GM19467 (cell line): ENCODE measurements around the gene LRRC37A.
"Not testable (repeated sequence)": the region's sequence is repeated elsewhere in the genome, so short reads cannot be mapped to it uniquely, and the experiment has no call there.

Experiments
- ATAC-seq: cut with Tn5 transposase; IDR thresholded peaks from one replicate; pipeline ENCODE4 v1.9.1; 2021; ENCODE audit warnings: mild to moderate bottlenecking, moderate library complexity; ENCODE audit not compliant: unreplicated experiment

LRRC37A gene

GRCh38 chr17:46294831-46295230 is at the start of gene LRRC37A:
Gene LRRC37A, plus strand, starts transcription at chr17:46295131. Its CDS starts 3 bp downstream, at chr17:46295134.
- not testable (repeated sequence) for ATAC-seq

- ATAC-seq: not testable (repeated sequence)
Measured at GRCh38 chr17:46249153-46249552, 45.8 kb upstream of the LRRC37A start.

GRCh38 chr17:46252804-46253203 is 42.1 kb upstream of the LRRC37A start:
- ATAC-seq: not testable (repeated sequence)

- not testable (repeated sequence) for ATAC-seq
Measured at GRCh38 chr17:46253722-46254121, 41.2 kb upstream of the LRRC37A start.

GRCh38 chr17:46254215-46254614 is 40.7 kb upstream of the LRRC37A start:
- not testable (repeated sequence) for ATAC-seq

GRCh38 chr17:46256369-46256768 is 38.6 kb upstream of the LRRC37A start:
- not testable (repeated sequence) for ATAC-seq

- not testable (repeated sequence) for ATAC-seq
Measured at GRCh38 chr17:46259845-46260661, 34.9 kb upstream of the LRRC37A start.

GRCh38 chr17:46262271-46262670 is 32.7 kb upstream of the LRRC37A start:
- ATAC-seq: no peak

GRCh38 chr17:46264456-46265198 is 30.3 kb upstream of the LRRC37A start:
- ATAC-seq: no peak

GRCh38 chr17:46266063-46266655 is 28.8 kb upstream of the LRRC37A start:
- peak; percentile 14 for ATAC-seq

- peak; percentile 66 for ATAC-seq
Measured at GRCh38 chr17:46266656-46267544, 28.0 kb upstream of the LRRC37A start.

GRCh38 chr17:46270032-46270431 is 24.9 kb upstream of the LRRC37A start:
- ATAC-seq: no peak

GRCh38 chr17:46273541-46274236 is 21.2 kb upstream of the LRRC37A start:
- ATAC-seq: no peak

- ATAC-seq: no peak
Measured at GRCh38 chr17:46274238-46274637, 20.7 kb upstream of the LRRC37A start.

GRCh38 chr17:46276728-46277479 is 18.0 kb upstream of the LRRC37A start:
- not testable (repeated sequence) for ATAC-seq

GRCh38 chr17:46281336-46281735 is 13.6 kb upstream of the LRRC37A start:
- ATAC-seq: not testable (repeated sequence)

- not testable (repeated sequence) for ATAC-seq
Measured at GRCh38 chr17:46282635-46283034, 12.3 kb upstream of the LRRC37A start.

GRCh38 chr17:46284467-46284866 is 10.5 kb upstream of the LRRC37A start:
- not testable (repeated sequence) for ATAC-seq

GRCh38 chr17:46285500-46285899 is 9.4 kb upstream of the LRRC37A start:
- not testable (repeated sequence) for ATAC-seq
